Stomach (tissue), 4 donors: ENCODE data around the gene PLEK2.

Experiments used
- CTCF ChIP-seq, 7 experiments: fragments of 450-650 bp in 4 of 7; fragments of 200-600 bp in 3 of 7; sonication (generic) in 3 of 7; IDR thresholded peaks; one replicate each; pipeline ENCODE4 v1.5.1; 2016 to 2019; ENCODE audit warnings: antibody characterized with exemption in 7 of 7, control low read depth in 2 of 7, mild to moderate bottlenecking in 1 of 7
- POLR2A ChIP-seq, 4 donors: fragments of 450-650 bp; IDR thresholded peaks; one replicate each; pipeline ENCODE4 v1.6.1; 2016; ENCODE audit warnings: antibody characterized with exemption in 4 of 4, control low read depth in 2 of 4, mild to moderate bottlenecking in 1 of 4, moderate library complexity in 1 of 4

DNA sequence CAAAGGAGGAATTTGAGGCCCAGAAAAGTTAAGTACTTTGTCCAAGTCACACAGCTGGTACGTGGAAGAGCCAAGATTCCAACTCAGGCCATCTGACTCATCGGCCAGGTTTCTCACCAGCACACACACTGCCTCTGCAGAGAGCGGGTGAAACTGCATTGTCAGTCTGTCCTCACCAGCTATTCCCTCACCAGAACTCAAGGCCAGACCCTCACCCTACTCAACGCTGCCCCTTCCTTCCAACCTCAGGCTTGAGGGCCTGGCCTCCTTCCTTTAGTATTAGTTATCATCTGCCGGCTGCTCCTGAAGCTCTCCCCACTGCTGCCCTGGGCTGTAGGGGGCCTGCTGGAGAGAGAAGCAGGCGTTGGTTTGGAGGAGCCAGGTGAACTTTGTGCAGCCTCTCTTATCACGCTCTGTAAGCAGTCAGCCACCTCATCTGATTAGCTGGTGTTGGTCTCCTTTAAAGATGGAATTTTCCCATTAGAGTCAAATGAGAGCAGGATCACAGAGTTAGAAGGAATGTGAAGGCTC lies 16.6 kb upstream of the PLEK2 start:
- TF ChIP-seq CTCF (IDR thresholded peaks at IDR 0.05), result no peak
- no peak for TF ChIP-seq POLR2A (IDR thresholded peaks at IDR 0.05)
